ENCODE data around the gene ZBTB7A. TPM values are rescaled to one million over a fixed set of nuclear protein-coding genes. Genes with fewer than 3 reads are reported as not detected.

ZBTB7A gene
- total RNA-seq, 1 experiment from 2014 or later: 49.5 TPM

GRCh38 chr19:4033028-4033956 is 33.4 kb downstream of the ZBTB7A start:
- TF ChIP-seq REST (IDR thresholded peaks at IDR 0.05; ENCODE audit: low read depth) (no peak), EZH2 (IDR thresholded peaks at IDR 0.05) (no peak), ZFX (IDR thresholded peaks at IDR 0.05) (no peak), JUND (IDR thresholded peaks at IDR 0.05) (no peak), EGR1 (IDR thresholded peaks at IDR 0.05; ENCODE audit: low read depth) (no peak), YY1 (IDR thresholded peaks at IDR 0.05; ENCODE audit: extremely low read depth, insufficient replicate concordance, low read depth, low read length) (no peak), SP1 (IDR thresholded peaks at IDR 0.05; ENCODE audit: low read depth) (no peak), FOSL1 (IDR thresholded peaks at IDR 0.05; ENCODE audit: low read depth) (no peak)
- TF ChIP-seq, protein P1, sequence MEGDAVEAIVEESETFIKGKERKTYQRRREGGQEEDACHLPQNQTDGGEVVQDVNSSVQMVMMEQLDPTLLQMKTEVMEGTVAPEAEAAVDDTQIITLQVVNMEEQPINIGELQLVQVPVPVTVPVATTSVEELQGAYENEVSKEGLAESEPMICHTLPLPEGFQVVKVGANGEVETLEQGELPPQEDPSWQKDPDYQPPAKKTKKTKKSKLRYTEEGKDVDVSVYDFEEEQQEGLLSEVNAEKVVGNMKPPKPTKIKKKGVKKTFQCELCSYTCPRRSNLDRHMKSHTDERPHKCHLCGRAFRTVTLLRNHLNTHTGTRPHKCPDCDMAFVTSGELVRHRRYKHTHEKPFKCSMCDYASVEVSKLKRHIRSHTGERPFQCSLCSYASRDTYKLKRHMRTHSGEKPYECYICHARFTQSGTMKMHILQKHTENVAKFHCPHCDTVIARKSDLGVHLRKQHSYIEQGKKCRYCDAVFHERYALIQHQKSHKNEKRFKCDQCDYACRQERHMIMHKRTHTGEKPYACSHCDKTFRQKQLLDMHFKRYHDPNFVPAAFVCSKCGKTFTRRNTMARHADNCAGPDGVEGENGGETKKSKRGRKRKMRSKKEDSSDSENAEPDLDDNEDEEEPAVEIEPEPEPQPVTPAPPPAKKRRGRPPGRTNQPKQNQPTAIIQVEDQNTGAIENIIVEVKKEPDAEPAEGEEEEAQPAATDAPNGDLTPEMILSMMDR (IDR thresholded peaks at IDR 0.05 in 2 of 3, conservative IDR thresholded peaks at IDR 0.05 in 1 of 3; ENCODE audit: borderline replicate concordance in 1 of 3, insufficient read depth in 1 of 3, low read depth in 2 of 3, low read length in 2 of 3): no peak
- TF ChIP-seq, protein P2, sequence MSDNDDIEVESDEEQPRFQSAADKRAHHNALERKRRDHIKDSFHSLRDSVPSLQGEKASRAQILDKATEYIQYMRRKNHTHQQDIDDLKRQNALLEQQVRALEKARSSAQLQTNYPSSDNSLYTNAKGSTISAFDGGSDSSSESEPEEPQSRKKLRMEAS (IDR thresholded peaks at IDR 0.05): no peak
- Histone ChIP-seq H3K27me3 (ENCODE audit: insufficient read depth, low read length) (no peaks in the 10 kb centered on the region), H2AFZ (ENCODE audit: low read depth, low read length, poor library complexity, severe bottlenecking) (no peak overlapping the region), H3K9me2 (ENCODE audit: insufficient read depth) (no peaks in the 10 kb centered on the region), H3K9ac (ENCODE audit: low read length) (no peak overlapping the region), H3K27ac (ENCODE audit: low read depth, low read length) (no peak overlapping the region), H3K79me2 (ENCODE audit: insufficient read depth, low read length) (no peaks in the 10 kb centered on the region), H3K9me3 (ENCODE audit: control insufficient read depth in 1 of 2, insufficient read depth in 1 of 2, low read depth in 1 of 2, low read length in 2 of 2) (peaks cover 0 to 6% of the 10 kb centered on the region in 2 experiments; a peak in 1 of 4 replicates), H4K20me1 (ENCODE audit: insufficient read depth) (no peaks in the 10 kb centered on the region), H3K4me3 (replicated peaks in 1 of 2; ENCODE audit: low read depth in 1 of 2, low read length in 2 of 2) (no peak overlapping the region), H3K4me2 (ENCODE audit: low read length) (no peak overlapping the region), H3K36me3 (ENCODE audit: control insufficient read depth in 1 of 2, insufficient read depth in 2 of 2, low read length in 2 of 2) (peaks cover 3 to 23% of the 10 kb centered on the region in 2 experiments), H3K4me1 (ENCODE audit: control insufficient read depth in 1 of 2, insufficient read depth in 2 of 2, low read length in 2 of 2) (no peaks in the 10 kb centered on the region)
- no peak for ATAC-seq
- BruUV-seq (replicated peaks): no TSS peak
- RAD21 ChIA-PET (ENCODE audit: low non-redundant PET in 1 of 2, low total read pairs in 2 of 2, uncharacterized antibody in 2 of 2, unreplicated experiment in 2 of 2): no interaction called here
- DNase-seq (ENCODE audit: low read depth, low spot score): no peak
- CTCF ChIA-PET: no interaction called here
- intact Hi-C loops (cut with micrococcal nuclease): no loop called here
- POLR2A ChIA-PET: no interaction called here
